Stimulated activated CD8-positive, alpha-beta memory T cell treated with anti-CD3 and anti-CD28 coated beads, Interleukin-4, amount 100 ng/mL, for 48 hours (primary cell): ENCODE data around the gene ADAMTS17.

ENCODE experiments used
- DNase-seq: peaks from one replicate; pipeline ENCODE4 v3.0.0-alpha.2; 2020

ADAMTS17 gene

DNA sequence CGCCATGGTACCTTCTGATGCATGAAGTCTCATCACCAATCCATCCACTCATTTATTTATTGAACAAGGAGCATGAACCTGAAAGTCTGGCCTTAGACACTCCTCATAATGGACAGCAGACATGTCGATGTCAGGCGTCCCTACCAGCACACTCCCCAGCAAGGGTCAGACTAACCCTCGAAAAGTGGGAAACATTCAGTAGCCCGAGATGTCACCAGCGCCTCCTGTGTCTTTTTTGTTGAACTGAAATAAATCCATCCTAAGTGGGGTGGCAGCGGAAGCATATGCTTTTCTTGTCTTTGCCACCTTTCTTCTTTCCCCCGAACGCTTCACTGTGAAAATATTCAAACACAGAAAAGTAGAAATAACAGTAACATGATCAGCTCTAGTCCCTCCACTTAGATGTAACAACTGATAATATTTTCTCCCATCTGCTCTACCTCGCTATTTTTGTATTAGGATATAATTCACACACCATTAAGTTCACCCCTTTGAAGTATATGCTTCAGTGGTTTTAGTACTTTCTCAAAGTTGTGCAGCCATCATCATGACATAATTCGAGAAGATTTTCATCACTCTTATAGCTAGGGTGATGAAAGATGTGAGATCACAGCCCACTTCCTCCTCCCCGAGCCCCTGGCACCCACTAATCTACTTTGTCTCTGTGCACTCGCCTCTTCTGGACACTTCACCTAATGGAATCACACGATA, 121.6 kb downstream of the ADAMTS17 start:
- DNase-seq = no peak

DNA sequence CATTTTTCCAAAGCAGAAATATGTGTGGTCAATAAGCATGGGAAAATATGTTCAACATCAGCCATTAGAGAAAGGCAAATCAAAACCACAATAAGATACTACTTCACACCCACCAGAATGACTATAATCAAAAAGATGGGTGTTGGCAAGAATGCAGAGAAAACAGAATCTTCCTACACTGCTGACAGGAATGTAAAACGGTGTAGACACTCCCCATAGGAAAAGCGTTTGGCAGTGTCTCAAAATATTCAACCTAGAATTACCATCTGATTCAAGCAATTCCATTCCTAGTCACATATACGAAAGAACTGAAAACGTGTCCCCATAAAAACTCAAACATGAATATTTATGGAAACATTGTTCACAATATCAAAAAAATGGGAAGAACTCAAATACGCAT, 123.3 kb downstream of the ADAMTS17 start:
- no peak for DNase-seq

DNA sequence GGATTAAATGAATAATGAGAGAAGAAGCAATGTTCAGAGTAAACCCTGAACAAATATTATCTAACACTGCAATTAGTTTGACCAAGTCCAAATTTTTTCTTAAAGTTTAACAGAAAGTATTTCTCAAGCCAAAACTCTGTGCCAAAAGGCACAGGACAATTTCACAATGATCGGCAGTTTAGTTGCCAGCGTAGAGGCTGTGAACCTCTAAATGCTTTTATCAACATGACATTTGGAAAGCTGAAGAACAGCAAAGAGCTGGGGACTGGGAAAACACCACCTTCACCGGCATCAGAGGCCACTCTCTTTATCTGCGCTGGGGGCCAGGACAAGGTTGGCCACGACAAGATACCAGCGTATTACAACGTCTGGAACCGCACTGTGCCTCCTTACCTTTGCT, 125.6 kb downstream of the ADAMTS17 start:
- no peak for DNase-seq

DNA sequence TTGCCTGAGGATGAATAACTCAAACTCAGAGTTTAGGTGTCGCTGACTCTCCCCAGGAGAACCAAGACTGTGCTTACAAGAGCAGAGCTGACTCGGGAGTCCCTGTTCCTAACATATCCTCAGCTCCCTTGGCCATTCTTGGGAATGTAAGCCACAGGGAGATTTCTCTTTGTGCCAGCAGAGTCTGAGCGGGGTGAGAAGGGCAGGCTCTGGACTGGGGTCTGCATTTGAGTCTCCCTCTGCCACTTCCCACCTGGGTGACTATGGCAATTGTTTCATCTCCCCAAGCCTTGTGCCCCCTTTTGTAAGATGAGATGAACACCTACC, 126.0 kb downstream of the ADAMTS17 start:
- no peak for DNase-seq

DNA sequence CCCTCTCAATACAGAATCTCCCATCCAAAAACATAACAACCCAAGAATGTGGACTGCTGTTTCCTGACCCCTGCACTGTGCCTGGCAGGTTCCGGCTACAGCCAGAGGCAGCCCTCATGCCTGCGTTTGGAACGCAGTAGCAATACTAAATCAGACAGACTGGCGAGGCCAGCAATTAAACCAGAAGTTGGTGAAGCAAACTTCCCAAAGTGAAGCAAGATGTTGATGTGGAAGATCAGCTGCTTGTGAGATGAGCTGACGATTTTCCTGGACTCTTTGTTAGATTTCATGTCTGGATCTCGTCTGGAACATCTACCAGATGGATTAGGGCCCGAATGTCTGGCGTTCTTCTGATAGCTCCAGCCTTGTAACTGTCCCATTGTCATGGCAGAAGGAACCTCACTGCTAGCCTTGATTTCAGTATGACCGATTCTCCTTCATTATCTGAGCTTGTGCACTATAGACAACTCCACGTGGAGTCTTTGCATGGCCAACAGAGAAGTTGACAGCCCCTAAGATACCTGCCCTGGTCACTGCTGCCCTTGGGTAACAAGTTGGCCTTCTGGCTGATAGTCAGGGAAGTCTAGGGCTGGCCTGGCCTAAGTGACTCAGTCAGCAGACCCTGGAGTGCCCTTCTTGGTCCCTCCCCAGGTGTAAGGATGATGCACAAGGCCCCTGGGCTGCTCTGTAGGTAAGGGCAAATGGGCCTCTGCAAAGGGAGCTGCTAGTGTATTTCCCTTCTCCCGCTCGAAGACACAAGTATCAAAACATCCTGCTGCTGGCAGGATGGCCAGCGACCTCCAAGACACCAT, 126.5 kb downstream of the ADAMTS17 start:
- DNase-seq = no peak

DNA sequence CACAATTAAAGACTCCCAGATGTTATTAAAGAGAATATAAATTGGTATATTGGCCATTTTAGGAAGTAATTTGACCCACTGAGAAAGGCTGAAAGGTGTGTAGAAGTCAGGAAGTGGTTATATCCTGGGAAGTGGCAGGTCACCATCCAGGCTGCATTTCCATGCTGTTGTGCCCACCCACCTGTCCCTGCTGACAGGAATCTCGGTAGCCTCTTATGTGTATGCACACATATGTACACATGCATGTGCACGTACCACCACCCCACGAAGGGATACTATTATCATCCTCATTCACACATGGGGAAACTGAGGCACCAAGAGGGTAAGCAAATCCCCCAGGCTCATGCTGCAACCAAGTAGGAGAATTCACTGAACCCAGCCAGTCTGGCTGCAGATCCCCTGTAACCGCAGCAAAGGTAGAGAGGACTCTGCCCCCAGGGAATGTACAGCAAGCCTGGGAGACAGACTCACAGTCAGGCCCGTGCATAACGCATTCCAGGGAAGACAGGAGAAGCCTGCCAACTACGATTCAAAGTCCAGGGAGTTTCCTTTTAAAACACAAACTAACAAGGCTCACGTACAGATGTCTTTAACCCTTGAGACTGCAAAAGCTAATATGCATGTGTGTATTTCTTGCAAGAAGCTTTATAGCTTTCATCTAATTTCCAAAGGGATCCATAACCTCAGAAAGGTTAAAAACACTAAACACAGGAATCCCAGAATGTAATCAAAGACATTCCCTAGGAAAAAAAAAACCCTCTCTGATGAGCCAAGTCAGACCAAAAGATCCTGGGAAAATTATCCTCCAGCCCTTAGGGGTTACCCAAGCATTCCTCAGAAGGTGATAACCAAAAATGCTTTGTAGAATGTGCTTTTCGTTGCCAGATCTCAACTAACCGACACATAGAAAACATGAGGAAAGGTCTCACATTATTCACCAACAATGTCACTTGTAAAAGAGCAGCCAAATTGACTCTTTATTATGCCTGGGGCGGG, 129.6 kb downstream of the ADAMTS17 start:
- no peak for DNase-seq

DNA sequence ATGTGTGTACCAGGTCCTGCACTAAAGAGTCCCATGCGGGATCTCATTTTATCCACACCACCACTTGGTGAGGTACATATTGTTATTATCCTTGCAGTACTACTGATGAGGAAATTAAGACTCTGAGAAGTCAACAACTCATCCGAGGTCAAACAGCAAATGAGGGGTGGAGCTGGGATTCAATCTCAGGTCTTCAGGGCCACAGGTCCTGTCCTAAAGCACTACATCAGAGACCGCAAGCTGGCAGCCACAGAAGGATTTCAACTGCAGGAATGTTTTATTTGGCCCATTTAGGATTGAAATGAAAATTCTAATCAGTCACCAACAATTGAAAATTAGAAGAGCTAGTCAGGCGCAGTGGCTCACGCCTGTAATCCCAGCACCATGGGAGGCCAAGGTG, 131.4 kb downstream of the ADAMTS17 start:
- DNase-seq = no peak

DNA sequence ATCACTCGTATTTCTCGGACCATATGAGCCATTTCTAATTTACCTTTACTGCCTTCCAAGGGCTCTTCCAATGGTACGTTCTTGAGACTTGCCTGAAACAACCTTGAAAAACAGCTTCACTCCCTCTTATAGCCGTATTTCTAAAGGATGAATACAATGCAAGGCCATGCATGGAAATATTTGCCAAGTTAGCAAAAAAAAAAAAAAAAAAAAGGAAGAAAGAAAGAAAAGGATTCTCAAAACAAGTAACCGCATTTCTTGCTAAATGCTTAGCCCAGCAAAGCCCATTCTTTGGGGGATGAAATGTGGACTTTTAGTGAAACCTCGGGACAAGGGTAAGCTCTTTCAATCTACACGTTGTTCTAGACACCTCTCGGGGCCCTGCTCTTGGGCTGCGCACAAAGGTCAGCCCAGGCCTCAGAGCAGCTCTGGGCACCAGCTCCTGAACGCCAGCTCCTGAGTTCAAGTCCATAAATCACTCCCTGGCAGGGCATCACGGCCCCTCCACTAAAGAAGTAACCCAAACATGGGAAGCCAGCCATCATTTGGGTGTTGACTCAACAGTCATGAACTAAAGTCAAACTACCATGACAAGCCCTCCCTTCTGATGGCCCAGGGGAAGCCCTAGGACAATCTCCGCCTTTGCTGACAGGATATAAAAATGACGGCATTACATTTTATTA, 132.7 kb downstream of the ADAMTS17 start:
- DNase-seq = no peak

DNA sequence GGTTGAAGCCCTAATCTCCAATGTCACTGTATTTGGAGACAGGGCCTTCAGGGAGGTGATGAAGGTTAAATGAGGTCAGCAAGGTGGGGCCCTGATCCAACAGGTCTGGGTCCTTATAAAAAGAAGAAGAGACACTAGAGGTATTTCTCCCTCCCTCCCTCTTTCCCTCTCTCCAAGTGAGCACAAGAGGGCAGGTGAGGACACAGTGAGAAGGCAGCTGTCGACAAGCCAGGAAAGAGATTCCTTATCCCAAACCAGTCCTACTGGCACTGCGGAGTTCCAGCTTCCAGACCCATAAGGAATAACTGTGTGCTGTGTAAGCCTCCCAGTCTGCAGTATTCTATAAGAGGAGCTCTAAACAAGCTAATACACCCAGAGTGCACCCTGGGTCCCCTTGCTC, 134.7 kb downstream of the ADAMTS17 start:
- DNase-seq = no peak

DNA sequence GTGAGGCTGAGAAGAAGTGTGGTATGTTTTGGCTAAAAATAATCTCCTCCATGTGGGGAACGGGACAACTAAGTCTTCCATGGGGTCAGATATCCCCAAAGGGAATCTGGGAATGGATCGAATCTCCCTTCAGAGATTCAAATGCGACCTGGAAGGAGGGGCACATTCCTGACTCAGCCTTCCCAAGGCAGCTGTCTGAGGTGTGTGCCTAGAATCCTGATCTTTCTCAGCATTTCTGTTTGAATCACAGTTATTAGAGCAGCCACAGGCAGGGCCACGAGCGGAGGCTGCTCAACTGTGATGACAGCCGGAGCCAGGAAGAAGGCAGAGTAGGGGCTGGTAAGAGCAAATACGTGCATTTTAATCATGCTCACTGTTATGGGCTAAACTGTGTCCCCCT, 135.1 kb downstream of the ADAMTS17 start:
- no peak for DNase-seq

DNA sequence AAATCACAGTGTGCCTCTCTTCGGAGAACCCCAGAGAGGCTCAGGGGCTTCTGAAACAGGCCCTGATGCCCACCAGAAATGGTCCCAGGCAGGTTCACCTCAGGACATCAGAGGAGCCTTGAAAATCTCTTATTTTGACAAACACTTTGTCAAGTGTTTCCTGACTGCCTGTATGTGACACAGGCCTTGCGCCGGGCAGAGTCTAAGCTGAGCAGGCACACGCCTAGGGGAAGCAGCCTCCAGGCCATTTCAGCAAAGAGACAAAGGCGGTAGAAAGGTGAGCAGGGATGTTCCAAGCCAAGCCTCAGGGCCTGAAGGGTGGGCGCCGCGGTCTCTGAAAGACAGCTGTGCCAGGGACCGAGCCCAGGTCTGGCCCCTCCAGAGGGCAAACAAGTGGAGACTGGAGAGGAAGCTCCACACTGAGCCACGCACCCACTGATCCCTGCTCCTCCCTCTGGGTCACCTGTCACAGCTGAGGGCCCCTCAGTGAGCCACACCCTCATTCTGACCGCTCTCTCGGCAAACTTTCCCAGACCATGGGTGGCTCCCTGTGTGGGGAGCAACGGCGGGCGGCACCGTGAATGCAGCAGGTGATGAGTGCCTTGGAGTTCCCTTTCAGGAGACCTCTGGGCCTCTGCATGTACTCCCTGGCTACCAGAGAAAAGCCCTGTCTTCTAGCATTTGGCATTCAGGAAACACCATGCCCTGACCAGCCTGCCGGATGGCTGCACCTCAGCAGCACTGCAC, 136.1 kb downstream of the ADAMTS17 start:
- DNase-seq = no peak

DNA sequence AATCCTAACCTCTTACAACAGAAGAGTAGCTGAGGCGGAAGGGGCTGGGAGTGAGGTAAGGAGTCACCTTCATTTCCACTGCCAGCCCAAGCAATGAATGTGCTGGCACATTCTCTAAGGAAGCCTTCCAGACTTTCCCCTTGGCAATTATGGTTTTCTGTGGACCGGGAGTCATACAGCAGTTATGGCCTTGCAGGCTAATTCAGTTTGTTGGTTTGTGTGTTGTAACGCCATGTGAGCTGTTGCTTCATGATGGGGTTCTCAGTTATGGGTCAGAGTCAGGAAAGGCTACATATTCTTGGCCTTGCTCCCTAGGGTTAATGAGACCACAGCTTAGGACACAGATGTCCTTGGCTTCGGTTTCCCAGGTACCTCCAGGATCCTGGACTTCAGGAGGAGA, 137.0 kb downstream of the ADAMTS17 start:
- no peak for DNase-seq

DNA sequence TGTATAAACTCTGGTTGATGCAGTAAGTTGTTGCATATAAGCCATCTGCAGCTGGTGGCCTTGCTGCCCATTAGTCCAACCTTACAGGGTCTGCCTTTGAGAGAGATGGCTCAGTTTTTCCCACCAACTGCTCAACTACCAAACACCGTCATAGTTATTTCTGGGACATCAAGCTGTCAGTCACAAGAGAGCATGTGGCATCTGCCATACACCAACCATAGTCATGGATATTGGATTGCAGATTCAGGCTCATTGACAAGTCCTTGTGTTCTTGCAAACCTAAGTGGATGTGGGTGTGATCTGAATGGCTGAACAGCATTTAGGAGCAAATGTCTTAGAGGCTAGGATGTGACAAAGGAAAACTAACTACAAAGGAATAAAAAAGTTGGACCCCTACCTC, 137.6 kb downstream of the ADAMTS17 start:
- no peak for DNase-seq

DNA sequence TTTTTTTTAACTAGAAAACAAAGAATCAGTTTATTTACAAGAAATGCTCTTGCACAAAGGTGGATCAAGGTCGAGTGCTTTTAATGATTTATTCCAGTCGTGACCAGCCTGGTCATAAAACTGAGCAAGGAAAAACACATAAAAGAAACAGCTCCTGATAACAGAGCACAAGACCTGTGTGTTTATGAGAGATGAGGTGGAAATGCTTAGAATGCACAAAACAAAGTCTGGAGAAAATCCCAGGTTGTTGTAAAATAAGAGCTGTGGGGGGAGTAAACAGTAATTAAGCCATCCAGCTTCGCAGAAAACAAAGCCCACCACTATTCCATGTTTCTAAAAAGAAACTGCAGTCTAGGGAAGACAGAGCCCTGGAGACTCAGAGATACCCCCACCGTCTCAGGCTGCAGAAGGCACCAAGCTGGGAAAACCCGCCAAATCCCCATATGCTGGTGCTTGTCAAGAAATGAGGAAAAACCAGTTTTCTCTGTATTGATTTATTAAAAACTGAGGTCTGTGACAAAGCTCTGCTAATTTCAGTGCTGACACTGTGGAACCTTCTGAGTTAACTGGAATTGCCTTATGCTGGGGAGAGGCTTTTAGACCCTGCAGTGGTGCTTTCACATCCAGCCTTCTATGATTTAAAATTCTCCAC, 139.3 kb downstream of the ADAMTS17 start:
- DNase-seq = peak; percentile 10

DNA sequence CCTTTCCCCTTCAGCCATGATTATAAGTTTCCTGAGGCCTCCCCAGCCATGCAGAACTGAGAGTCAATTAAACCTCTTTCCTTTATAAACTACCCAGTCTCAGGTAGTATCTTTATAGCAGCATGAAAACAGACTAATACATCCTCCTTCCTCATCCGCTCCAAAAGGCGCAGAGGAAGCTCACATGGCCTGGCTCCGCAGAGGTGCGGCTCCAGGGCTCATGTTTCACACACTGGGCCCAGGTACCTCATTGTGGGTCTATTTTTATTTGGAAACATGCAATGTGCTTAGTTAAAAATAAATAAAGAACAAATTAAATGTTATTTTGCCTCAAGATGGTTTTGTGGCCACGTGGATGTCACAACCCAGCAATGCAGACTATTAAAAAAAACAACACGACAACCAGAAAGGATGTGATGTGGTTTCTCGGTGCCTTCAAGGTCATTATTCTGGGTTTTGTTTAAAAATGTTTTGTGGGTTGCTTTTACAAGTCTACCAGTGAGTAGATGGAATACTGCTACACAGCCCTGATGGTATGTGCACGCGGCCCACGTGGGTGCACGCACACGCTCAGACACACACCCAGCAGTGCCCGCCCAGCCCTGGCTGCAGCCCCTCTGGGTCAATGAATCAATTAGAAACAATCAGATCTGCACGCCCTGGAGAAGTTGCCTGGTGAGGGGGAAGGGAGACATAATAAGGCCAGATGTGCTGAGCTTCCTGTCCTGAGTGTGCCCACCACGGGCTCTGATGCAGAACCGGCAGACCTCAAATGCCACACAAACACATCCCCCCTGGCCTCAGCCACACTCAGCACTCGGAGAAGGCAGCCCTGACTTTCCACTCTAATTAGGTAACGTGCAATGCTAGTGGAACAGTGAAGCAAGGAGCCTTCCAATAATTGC, 140.1 kb downstream of the ADAMTS17 start:
- DNase-seq = peak; percentile 40

DNA sequence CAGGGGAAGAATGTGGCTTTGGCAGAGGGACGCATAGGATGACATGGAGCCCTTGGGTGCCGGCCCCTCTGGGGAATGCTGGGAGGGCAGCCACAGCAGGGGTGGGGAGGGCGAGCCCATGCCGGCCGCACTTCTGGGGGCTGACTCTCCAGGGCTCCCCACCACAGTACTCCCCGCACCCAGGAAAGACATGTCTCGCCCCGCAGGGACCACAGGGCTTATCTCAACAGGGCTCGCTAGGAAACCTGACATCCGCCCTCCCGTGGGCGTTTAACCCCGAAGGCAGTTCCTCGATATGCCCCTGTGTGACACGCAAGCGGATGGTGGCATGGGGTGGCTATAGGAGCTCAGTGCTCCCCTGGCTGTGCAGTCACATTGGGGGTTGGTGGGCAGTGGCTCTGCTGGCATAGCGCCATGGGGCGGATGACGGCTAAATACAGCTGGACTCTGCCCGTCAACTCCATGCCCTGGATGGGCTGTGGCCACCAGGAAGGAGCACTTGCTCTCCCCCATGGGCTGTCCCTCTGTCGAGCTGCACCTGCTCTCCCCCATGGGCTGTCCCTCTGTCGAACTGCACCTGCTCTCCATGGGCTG, 141.4 kb downstream of the ADAMTS17 start:
- DNase-seq = no peak

DNA sequence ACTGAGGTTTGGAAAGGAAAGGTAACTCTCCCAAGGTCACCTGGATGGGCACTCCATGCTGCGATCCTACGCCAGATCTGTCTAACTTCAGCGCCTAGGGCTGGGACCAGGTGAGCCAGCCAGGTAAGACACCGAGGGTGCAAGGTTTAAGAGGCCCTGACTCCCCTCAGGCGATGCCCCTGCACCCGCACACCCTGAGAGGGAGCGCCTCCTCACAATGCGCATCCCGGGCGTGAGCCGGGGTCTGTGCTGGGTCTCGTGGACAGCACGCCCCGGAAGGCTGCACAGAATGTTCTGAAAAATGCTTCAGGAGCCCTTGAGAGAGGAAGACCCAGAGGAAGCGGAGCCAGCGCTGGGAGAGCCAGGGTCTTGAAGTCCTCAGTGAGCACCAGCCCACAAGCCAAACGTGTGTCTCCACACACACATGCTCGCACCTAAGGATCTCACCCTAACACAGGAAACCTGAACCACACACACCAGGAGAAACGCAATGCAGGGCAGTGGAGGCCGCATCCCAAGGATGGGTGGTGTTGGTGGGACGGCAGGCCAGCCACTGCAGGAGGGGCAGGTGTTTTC, 142.0 kb downstream of the ADAMTS17 start:
- DNase-seq = no peak

DNA sequence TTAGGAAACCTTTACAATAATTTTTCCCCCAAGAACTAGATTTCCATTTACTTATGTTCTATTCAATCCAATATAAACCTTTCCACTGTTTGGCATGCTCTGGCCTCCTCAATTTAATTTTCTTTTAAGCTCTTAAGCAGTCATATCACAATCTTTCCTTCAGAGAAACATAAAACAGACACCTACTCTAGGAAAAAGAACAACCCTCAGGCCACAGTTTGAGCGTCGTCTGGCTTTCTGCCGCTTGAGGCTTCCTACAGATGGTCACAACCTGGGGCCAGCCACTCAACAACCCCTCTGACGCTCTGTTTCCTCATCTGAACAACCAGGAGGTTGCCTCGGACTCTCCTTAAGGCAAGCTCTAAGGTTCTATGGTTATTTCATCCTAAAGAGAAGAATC, 143.3 kb downstream of the ADAMTS17 start:
- DNase-seq = no peak

DNA sequence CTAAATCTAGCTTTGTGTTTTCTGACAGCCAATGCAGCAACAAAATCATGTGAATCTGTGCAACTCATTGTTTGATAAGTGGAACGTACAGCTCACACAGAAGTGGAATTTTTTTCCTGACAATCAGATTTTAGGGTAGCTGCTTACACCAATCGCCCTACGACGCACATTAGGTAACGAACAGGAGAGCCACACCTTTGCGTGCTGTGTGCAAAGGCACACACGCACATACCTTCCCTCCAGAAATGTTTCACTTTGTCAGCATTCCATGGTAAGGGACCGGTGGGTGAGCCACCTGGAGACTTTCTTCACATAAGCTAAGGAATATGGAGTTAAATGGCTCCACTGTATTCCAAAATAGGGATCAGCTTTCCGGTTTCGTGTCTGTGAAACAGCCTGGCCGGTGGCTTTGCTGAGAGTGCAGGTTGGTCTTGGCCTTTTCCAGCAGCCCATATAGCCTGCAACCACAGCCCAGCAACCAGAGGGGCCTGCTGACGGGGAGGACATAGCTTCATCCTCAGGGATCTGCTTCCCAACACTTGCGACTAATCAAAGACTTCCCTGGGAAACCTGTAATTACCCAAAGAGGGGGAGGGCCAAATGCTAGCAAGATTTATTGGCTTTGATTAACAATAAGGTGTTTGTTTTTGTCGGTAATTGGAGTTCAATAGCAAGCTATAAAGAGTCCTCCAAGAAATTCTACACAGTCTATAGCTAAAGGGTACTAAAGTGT, 145.3 kb downstream of the ADAMTS17 start:
- DNase-seq = no peak
